ENCODE results near the gene ARL16. TPM values are rescaled to one million over a fixed set of nuclear protein-coding genes. Genes with fewer than 3 reads are reported as not detected.

The ARL16 gene
- total RNA-seq, 1 experiment from 2014 or later, result 41.7 TPM

DNA sequence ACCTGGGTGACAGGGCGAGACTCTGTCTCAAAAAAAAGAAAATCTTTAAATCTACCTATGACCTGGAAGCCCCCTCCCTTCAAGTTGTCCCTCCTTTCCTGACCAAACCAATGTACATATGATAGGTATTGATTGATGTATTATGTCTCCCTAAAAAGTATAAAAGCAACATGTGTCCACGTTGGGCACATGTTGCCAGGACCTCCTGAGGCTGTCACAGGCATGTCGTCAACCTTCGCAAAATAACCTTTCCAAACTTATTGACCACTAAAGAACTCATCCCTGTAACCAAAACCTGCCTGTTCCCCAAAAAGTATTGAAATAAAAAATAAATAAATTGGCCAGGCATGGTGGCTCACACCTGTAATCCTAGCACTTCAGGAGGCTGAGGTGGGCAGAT, 21.6 kb downstream of the ARL16 start:
- Histone ChIP-seq H3K4me1 (replicated peaks; ENCODE audit: insufficient read depth) (peaks cover 31% of the 10 kb centered on the region), H4K20me1 (ENCODE audit: insufficient read depth) (no peaks in the 10 kb centered on the region), H2AFZ (no peak overlapping the region), H3F3A (ENCODE audit: insufficient read depth, low read depth) (peaks cover 30% of the 10 kb centered on the region), H3K27me3 (ENCODE audit: insufficient read depth, low read depth) (no peaks in the 10 kb centered on the region), H3K9me3 (ENCODE audit: insufficient read depth, low read depth) (no peaks in the 10 kb centered on the region), H3K27ac (no peak overlapping the region), H3K79me2 (ENCODE audit: low read depth) (peaks cover 20% of the 10 kb centered on the region), H3K4me2 (no peak overlapping the region), H3K36me3 (ENCODE audit: low read depth) (no peaks in the 10 kb centered on the region), H3K9me2 (ENCODE audit: insufficient read depth) (no peaks in the 10 kb centered on the region), H3K4me3 (no peak overlapping the region)
- no TSS peak for BruUV-seq (replicated peaks)
- no peak for DNase-seq
- intact Hi-C loops (cut with micrococcal nuclease; ENCODE audit: unreplicated experiment), result no loop called here
- TF ChIP-seq EZH2 (IDR thresholded peaks at IDR 0.05; ENCODE audit: low read depth) (no peak), CTCF (conservative IDR thresholded peaks at IDR 0.05) (no peak)
- CTCF ChIA-PET, result no interaction called here
- POLR2A ChIA-PET (ENCODE audit: unreplicated experiment), result no interaction called here

GRCh38 chr17:81660441-81660840, 23.2 kb downstream of the ARL16 start:
- no TSS peak for BruUV-seq (replicated peaks)
- H3K4me3 ChIP-seq, result no peak overlapping the region
- CTCF ChIA-PET, result no interaction called here
- peaks cover 30% of the 10 kb centered on the region for H3K4me1 ChIP-seq (replicated peaks; ENCODE audit: insufficient read depth)
- H3K4me2 ChIP-seq, result peak overlapping the region; percentile 68
- intact Hi-C loops (cut with micrococcal nuclease; ENCODE audit: unreplicated experiment), result no loop called here
- H4K20me1 ChIP-seq (ENCODE audit: insufficient read depth), result no peaks in the 10 kb centered on the region
- H2AFZ ChIP-seq, result no peak overlapping the region
- H3K27ac ChIP-seq, result peak overlapping the region; percentile 65
- no peaks in the 10 kb centered on the region for H3K9me3 ChIP-seq (ENCODE audit: insufficient read depth, low read depth)
- TF ChIP-seq EZH2 (IDR thresholded peaks at IDR 0.05; ENCODE audit: low read depth), result no peak
- no peaks in the 10 kb centered on the region for H3K9me2 ChIP-seq (ENCODE audit: insufficient read depth)
- no peaks in the 10 kb centered on the region for H3K36me3 ChIP-seq (ENCODE audit: low read depth)
- POLR2A ChIA-PET (ENCODE audit: unreplicated experiment), result interaction anchor here (0.5 kb wide), 2 partner anchors 30 to 43 kb away, joined by 3 read pairs; partner anchors contain the start of gene MRPL12
- peaks cover 7% of the 10 kb centered on the region for H3K79me2 ChIP-seq (ENCODE audit: low read depth)
- no peak for DNase-seq
- H3F3A ChIP-seq (ENCODE audit: insufficient read depth, low read depth), result peaks cover 30% of the 10 kb centered on the region
- no peaks in the 10 kb centered on the region for H3K27me3 ChIP-seq (ENCODE audit: insufficient read depth, low read depth)

DNA sequence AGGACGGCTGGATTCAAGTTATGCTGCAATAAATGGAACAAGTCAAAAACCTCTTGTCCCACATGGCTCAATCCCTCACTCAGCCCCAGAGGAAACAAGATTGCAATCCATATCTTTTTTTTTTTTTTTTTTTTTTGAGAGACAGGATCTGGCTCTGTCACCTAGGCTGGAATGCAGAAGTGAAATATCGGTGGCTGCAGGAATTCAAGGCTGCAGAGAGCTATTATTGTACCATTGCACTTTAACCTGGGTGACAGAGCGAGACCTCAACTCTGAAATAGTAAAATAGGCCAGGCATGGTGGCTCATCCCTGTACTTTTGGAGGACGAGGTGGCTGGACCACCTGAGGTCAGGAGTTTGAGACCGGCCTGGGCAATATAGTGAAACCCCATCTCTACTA, 24.6 kb downstream of the ARL16 start:
- POLR2A ChIA-PET (ENCODE audit: unreplicated experiment), result interaction anchor here (0.5 to 0.7 kb wide), 8 partner anchors 23 to 463 kb away, joined by 4 to 23 read pairs (median 10); partner anchors contain the start of genes ARL16, HGS and MAFG

More for the DNA sequence above, 24.6 kb downstream of the ARL16 start:
- H3F3A ChIP-seq (ENCODE audit: insufficient read depth, low read depth), result peaks cover 20% of the 10 kb centered on the region
- H2AFZ ChIP-seq, result no peak overlapping the region
- no peaks in the 10 kb centered on the region for H3K36me3 ChIP-seq (ENCODE audit: low read depth)
- intact Hi-C loops (cut with micrococcal nuclease; ENCODE audit: unreplicated experiment), result no loop called here
- no peaks in the 10 kb centered on the region for H3K27me3 ChIP-seq (ENCODE audit: insufficient read depth, low read depth)
- peaks cover 21% of the 10 kb centered on the region for H3K4me1 ChIP-seq (replicated peaks; ENCODE audit: insufficient read depth)
- peak overlapping the region; percentile 68 for H3K4me2 ChIP-seq
- H3K79me2 ChIP-seq (ENCODE audit: low read depth), result no peaks in the 10 kb centered on the region
- H4K20me1 ChIP-seq (ENCODE audit: insufficient read depth), result no peaks in the 10 kb centered on the region
- H3K27ac ChIP-seq, result peak overlapping the region; percentile 65
- no peaks in the 10 kb centered on the region for H3K9me2 ChIP-seq (ENCODE audit: insufficient read depth)
- DNase-seq, result peak; percentile 51 to 68
- CTCF ChIA-PET, result no interaction called here
- BruUV-seq (replicated peaks), result no TSS peak
- no peak for TF ChIP-seq CTCF (conservative IDR thresholded peaks at IDR 0.05)
- no peak for TF ChIP-seq EZH2 (IDR thresholded peaks at IDR 0.05; ENCODE audit: low read depth)
- H3K9me3 ChIP-seq (ENCODE audit: insufficient read depth, low read depth), result no peaks in the 10 kb centered on the region
- H3K4me3 ChIP-seq, result peak overlapping the region; percentile 15; the same call in 1 of the 2 replicates
